Measurements from ENCODE around the gene KLRC1. TPM values are rescaled to one million over a fixed set of nuclear protein-coding genes. Genes with fewer than 3 reads are reported as not detected.
"Not testable (repeated sequence)": the region's sequence is repeated elsewhere in the genome, so short reads cannot be mapped to it uniquely, and the experiment has no call there.

The KLRC1 gene
- total and polyA plus RNA-seq, 2 of the 8 experiments (the other 6 are each of a cell fraction or from before 2014, with no cell fraction given): not detected

- H3K23me2 ChIP-seq (ENCODE audit: low read depth, low read length); H4K20me1 ChIP-seq (replicated peaks in 1 of 2; ENCODE audit: control insufficient read depth in 1 of 2, insufficient read depth in 2 of 2, low read length in 2 of 2); H2BK15ac ChIP-seq (ENCODE audit: low read length); H3K9me3 ChIP-seq (ENCODE audit: insufficient read depth in 2 of 2, low read depth in 1 of 2, low read length in 1 of 2); H2BK5ac ChIP-seq (ENCODE audit: low read depth, low read length); H4K91ac ChIP-seq (replicated peaks; ENCODE audit: insufficient read length, low read length); H3K14ac ChIP-seq (ENCODE audit: insufficient read length); H2BK20ac ChIP-seq (ENCODE audit: low read length); H3K79me1 ChIP-seq (ENCODE audit: low read depth, low read length); H3K27ac ChIP-seq (ENCODE audit: low read depth, low read length); H3K4me2 ChIP-seq (ENCODE audit: insufficient read depth in 1 of 2, low read depth in 2 of 2, low read length in 2 of 2); H4K5ac ChIP-seq (ENCODE audit: insufficient read length, low read depth, low read length); DNase-seq (ENCODE audit: low read depth in 1 of 2, low spot score in 2 of 2); H4K8ac ChIP-seq (ENCODE audit: extremely low read depth, insufficient read depth, low read length); H3K36me3 ChIP-seq (ENCODE audit: control insufficient read depth in 2 of 4, insufficient read depth in 4 of 4, low read length in 3 of 4); H3K4ac ChIP-seq (replicated peaks; ENCODE audit: insufficient read length, low read depth, low read length); H2BK12ac ChIP-seq (ENCODE audit: low read depth, low read length); H3K9ac ChIP-seq (replicated peaks in 1 of 4; ENCODE audit: extremely low read depth in 1 of 4, low read depth in 3 of 4, low read length in 3 of 4); H3K23ac ChIP-seq (ENCODE audit: insufficient read length); H2AK5ac ChIP-seq (ENCODE audit: low read depth, low read length); H3K27me3 ChIP-seq (replicated peaks in 1 of 4; ENCODE audit: control insufficient read depth in 3 of 4, extremely low read depth in 1 of 4, insufficient read depth in 3 of 4, low read length in 3 of 4); POLR2A ChIA-PET (ENCODE audit: partially characterized antibody); CTCF ChIA-PET (ENCODE audit: partially characterized antibody); H2AFZ ChIP-seq (ENCODE audit: low read length); H3K18ac ChIP-seq (ENCODE audit: extremely low read depth, low read length); H3K4me1 ChIP-seq (replicated peaks in 1 of 4; ENCODE audit: control insufficient read depth in 3 of 4, insufficient read depth in 4 of 4, low read length in 3 of 4); H3K4me3 ChIP-seq (ENCODE audit: extremely low read depth in 1 of 4, insufficient read depth in 2 of 4, low read depth in 3 of 4, low read length in 4 of 4); H3K56ac ChIP-seq (replicated peaks; ENCODE audit: insufficient read length, low read depth, low read length); H2BK120ac ChIP-seq (replicated peaks; ENCODE audit: low read depth, low read length); H3K79me2 ChIP-seq (ENCODE audit: control insufficient read depth in 1 of 2, insufficient read depth in 2 of 2, low read length in 2 of 2): not testable (repeated sequence)
- no CpG with 5 or more reads among the region's 2 CpGs for whole genome bisulfite sequencing, 2 experiments (ENCODE audit: extremely low coverage in 1 of 2, insufficient coverage in 1 of 2, insufficient read length in 1 of 2, insufficient replicate concordance in 2 of 2, low coverage in 1 of 2, low lambda C conversion rate in 2 of 2, missing lambda C conversion rate in 1 of 2)
- FAIRE-seq: peak; percentile 28
These were observed 15.6 kb downstream of the KLRC1 start for GRCh38 chr12:10437601-10438000.

GRCh38 chr12:10435816-10436215 lies 17.4 kb downstream of the KLRC1 start, which contains the start of gene KLRC2:
Gene KLRC2, minus strand, starts transcription at chr12:10436010. Its CDS starts 24 bp downstream, at chr12:10435986.
- H3K4ac ChIP-seq (replicated peaks; ENCODE audit: insufficient read length, low read depth, low read length); DNase-seq (ENCODE audit: low read depth in 1 of 2, low spot score in 2 of 2); POLR2A ChIA-PET (ENCODE audit: partially characterized antibody); H3K79me1 ChIP-seq (ENCODE audit: low read depth, low read length); H2AK5ac ChIP-seq (ENCODE audit: low read depth, low read length); H2AFZ ChIP-seq (ENCODE audit: low read length); H3K27me3 ChIP-seq (replicated peaks in 1 of 4; ENCODE audit: control insufficient read depth in 3 of 4, extremely low read depth in 1 of 4, insufficient read depth in 3 of 4, low read length in 3 of 4); H4K20me1 ChIP-seq (replicated peaks in 1 of 2; ENCODE audit: control insufficient read depth in 1 of 2, insufficient read depth in 2 of 2, low read length in 2 of 2); H3K14ac ChIP-seq (ENCODE audit: insufficient read length); H3K4me3 ChIP-seq (ENCODE audit: extremely low read depth in 1 of 4, insufficient read depth in 2 of 4, low read depth in 3 of 4, low read length in 4 of 4); H2BK5ac ChIP-seq (ENCODE audit: low read depth, low read length); H3K36me3 ChIP-seq (ENCODE audit: control insufficient read depth in 2 of 4, insufficient read depth in 4 of 4, low read length in 3 of 4); H3K23ac ChIP-seq (ENCODE audit: insufficient read length); H2BK12ac ChIP-seq (ENCODE audit: low read depth, low read length); H3K9me3 ChIP-seq (ENCODE audit: insufficient read depth in 2 of 2, low read depth in 1 of 2, low read length in 1 of 2); H3K27ac ChIP-seq (ENCODE audit: low read depth, low read length); FAIRE-seq; H4K8ac ChIP-seq (ENCODE audit: extremely low read depth, insufficient read depth, low read length); H4K91ac ChIP-seq (replicated peaks; ENCODE audit: insufficient read length, low read length); H3K9ac ChIP-seq (replicated peaks in 1 of 4; ENCODE audit: extremely low read depth in 1 of 4, low read depth in 3 of 4, low read length in 3 of 4); H2BK15ac ChIP-seq (ENCODE audit: low read length); H2BK20ac ChIP-seq (ENCODE audit: low read length); H3K4me1 ChIP-seq (replicated peaks in 1 of 4; ENCODE audit: control insufficient read depth in 3 of 4, insufficient read depth in 4 of 4, low read length in 3 of 4); H2BK120ac ChIP-seq (replicated peaks; ENCODE audit: low read depth, low read length); H3K18ac ChIP-seq (ENCODE audit: extremely low read depth, low read length); H3K4me2 ChIP-seq (ENCODE audit: insufficient read depth in 1 of 2, low read depth in 2 of 2, low read length in 2 of 2); H4K5ac ChIP-seq (ENCODE audit: insufficient read length, low read depth, low read length); H3K23me2 ChIP-seq (ENCODE audit: low read depth, low read length); H3K56ac ChIP-seq (replicated peaks; ENCODE audit: insufficient read length, low read depth, low read length); H3K79me2 ChIP-seq (ENCODE audit: control insufficient read depth in 1 of 2, insufficient read depth in 2 of 2, low read length in 2 of 2); CTCF ChIA-PET (ENCODE audit: partially characterized antibody): not testable (repeated sequence)
- WGBS, 2 experiments (ENCODE audit: extremely low coverage in 1 of 2, insufficient coverage in 1 of 2, insufficient read length in 1 of 2, insufficient replicate concordance in 2 of 2, low coverage in 1 of 2, low lambda C conversion rate in 2 of 2, missing lambda C conversion rate in 1 of 2): 62% methylated on average over 3 of the region's 3 CpGs; no CpG with 5 or more reads in 1 of the 2 experiments
